GM12878 (cell line): Measurements from ENCODE around the gene SPRED2.

Experiments used
- CEBPB ChIP-seq, 2 experiments: fragments of 150-350 bp in 1 of 2; IDR thresholded peaks; 2 replicates each; pipeline ENCODE4 v1.6.1; 2012 to 2014; ENCODE audit warnings: low read depth in 2 of 2, low read length in 2 of 2, borderline replicate concordance in 1 of 2, inconsistent platforms in 1 of 2
- EZH2 ChIP-seq: IDR thresholded peaks from 2 replicates; pipeline ENCODE4 v1.6.1; 2012; ENCODE audit warnings: low read depth, mild to moderate bottlenecking, control low read depth, inconsistent platforms, low read length, borderline replicate concordance; ENCODE audit not compliant: control insufficient read depth
- JUND ChIP-seq: IDR thresholded peaks from 2 replicates; pipeline ENCODE4 v1.6.1; 2012; ENCODE audit warnings: low read depth, mild to moderate bottlenecking, low read length, improper control_type of control experiment, moderate library complexity
- MTA3 ChIP-seq: IDR thresholded peaks from 2 replicates; pipeline ENCODE4 v1.6.1; 2012; ENCODE audit warnings: low read length, inconsistent platforms, borderline replicate concordance
- POLR2A ChIP-seq: IDR thresholded peaks from 2 replicates; pipeline ENCODE4 v1.6.1; 2011; ENCODE audit warnings: low read depth, mild to moderate bottlenecking, low read length
- POLR2AphosphoS5 ChIP-seq: IDR thresholded peaks from 2 replicates; pipeline ENCODE4 v1.6.1; 2011; ENCODE audit warnings: mild to moderate bottlenecking, low read length, inconsistent platforms
- RAD21 ChIP-seq: IDR thresholded peaks from 2 replicates; pipeline ENCODE4 v1.6.1; 2011; ENCODE audit warnings: mild to moderate bottlenecking, low read depth, low read length, moderate library complexity; ENCODE audit not compliant: insufficient read depth
- REST ChIP-seq: IDR thresholded peaks from 2 replicates; pipeline ENCODE4 v1.6.1; 2012; ENCODE audit warnings: mild to moderate bottlenecking, low read depth, low read length
- SPI1 ChIP-seq: IDR thresholded peaks from 2 replicates; pipeline ENCODE4 v1.6.1; 2011; ENCODE audit warnings: low read depth, mild to moderate bottlenecking, low read length, moderate library complexity, borderline replicate concordance; ENCODE audit not compliant: insufficient read depth
- TAF1 ChIP-seq: IDR thresholded peaks from 2 replicates; pipeline ENCODE4 v1.6.1; 2011; ENCODE audit warnings: mild to moderate bottlenecking, low read depth, low read length, borderline replicate concordance
- USF1 ChIP-seq: IDR thresholded peaks from 2 replicates; pipeline ENCODE4 v1.6.1; 2011; ENCODE audit warnings: borderline replicate concordance, low read depth, mild to moderate bottlenecking, moderate library complexity, mixed read lengths, low read length; ENCODE audit not compliant: insufficient read depth; ENCODE audit errors: extremely low read length
- ZBTB33 ChIP-seq: fragments of 450-650 bp; IDR thresholded peaks from 2 replicates; pipeline ENCODE4 v1.6.1; 2017; ENCODE audit warnings: mild to moderate bottlenecking
- TF ChIP-seq, protein P1 (sequence below), 3 experiments: IDR thresholded peaks in 2 of 3; conservative IDR thresholded peaks in 1 of 3; 2 replicates each; pipeline ENCODE4 v1.5.1; 2011; ENCODE audit warnings: low read depth in 3 of 3, low read length in 3 of 3, mild to moderate bottlenecking in 3 of 3, control low read depth in 2 of 3, moderate library complexity in 2 of 3, inconsistent platforms in 1 of 3, mixed read lengths in 1 of 3; ENCODE audit not compliant: control insufficient read depth in 2 of 3, insufficient read depth in 1 of 3; ENCODE audit errors: extremely low read depth in 1 of 3

- TF ChIP-seq REST (no peak), EZH2 (no peak), POLR2AphosphoS5 (no peak), MTA3 (no peak), POLR2A (no peak), TAF1 (no peak), JUND (no peak), SPI1 (no peak), ZBTB33 (no peak), CEBPB (IDR thresholded peaks at IDR 0.05; ENCODE audit: borderline replicate concordance in 1 of 2, low read depth in 2 of 2, low read length in 2 of 2) (no peak), RAD21 (no peak), USF1 (no peak)
- TF ChIP-seq, protein P1, sequence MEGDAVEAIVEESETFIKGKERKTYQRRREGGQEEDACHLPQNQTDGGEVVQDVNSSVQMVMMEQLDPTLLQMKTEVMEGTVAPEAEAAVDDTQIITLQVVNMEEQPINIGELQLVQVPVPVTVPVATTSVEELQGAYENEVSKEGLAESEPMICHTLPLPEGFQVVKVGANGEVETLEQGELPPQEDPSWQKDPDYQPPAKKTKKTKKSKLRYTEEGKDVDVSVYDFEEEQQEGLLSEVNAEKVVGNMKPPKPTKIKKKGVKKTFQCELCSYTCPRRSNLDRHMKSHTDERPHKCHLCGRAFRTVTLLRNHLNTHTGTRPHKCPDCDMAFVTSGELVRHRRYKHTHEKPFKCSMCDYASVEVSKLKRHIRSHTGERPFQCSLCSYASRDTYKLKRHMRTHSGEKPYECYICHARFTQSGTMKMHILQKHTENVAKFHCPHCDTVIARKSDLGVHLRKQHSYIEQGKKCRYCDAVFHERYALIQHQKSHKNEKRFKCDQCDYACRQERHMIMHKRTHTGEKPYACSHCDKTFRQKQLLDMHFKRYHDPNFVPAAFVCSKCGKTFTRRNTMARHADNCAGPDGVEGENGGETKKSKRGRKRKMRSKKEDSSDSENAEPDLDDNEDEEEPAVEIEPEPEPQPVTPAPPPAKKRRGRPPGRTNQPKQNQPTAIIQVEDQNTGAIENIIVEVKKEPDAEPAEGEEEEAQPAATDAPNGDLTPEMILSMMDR (IDR thresholded peaks at IDR 0.05 in 2 of 3, conservative IDR thresholded peaks at IDR 0.05 in 1 of 3; ENCODE audit: control insufficient read depth in 2 of 3, extremely low read depth in 1 of 3, insufficient read depth in 1 of 3, low read depth in 3 of 3, low read length in 3 of 3), result no peak
Observed at GRCh38 chr2:65371074-65371434, 61.3 kb downstream of the SPRED2 start.
